ENCODE measurements around the gene BACE2.

Gene BACE2

GRCh38 chr21:41149199-41149598, 18.8 kb upstream of the BACE2 start:
- DNase-seq, result no peak

GRCh38 chr21:41152147-41152546, 15.8 kb upstream of the BACE2 start:
- no peak for DNase-seq

- DNase-seq, result no peak
These were observed 14.5 kb upstream of the BACE2 start for GRCh38 chr21:41153443-41153842.

- DNase-seq, result no peak
These were observed 11.8 kb upstream of the BACE2 start for GRCh38 chr21:41156142-41156541.

- no peak for DNase-seq
These were observed 9.9 kb upstream of the BACE2 start for GRCh38 chr21:41158026-41158425.

GRCh38 chr21:41160036-41160435, 7.9 kb upstream of the BACE2 start:
- DNase-seq, result no peak

GRCh38 chr21:41161428-41161827, 6.5 kb upstream of the BACE2 start:
- DNase-seq, result no peak

GRCh38 chr21:41162096-41162495, 5.9 kb upstream of the BACE2 start:
- no peak for DNase-seq

GRCh38 chr21:41163091-41163490, 4.9 kb upstream of the BACE2 start:
- no peak for DNase-seq

GRCh38 chr21:41164052-41164451, 3.9 kb upstream of the BACE2 start:
- no peak for DNase-seq

GRCh38 chr21:41164981-41165655, 2.8 kb upstream of the BACE2 start:
- DNase-seq, result no peak

- DNase-seq, result peak; percentile 56
These were observed 1.1 kb upstream of the BACE2 start for GRCh38 chr21:41166884-41167283.

GRCh38 chr21:41168391-41169257, 664 bp downstream of the BACE2 start:
- DNase-seq, result peak; percentile 78

GRCh38 chr21:41169258-41169576, 1.3 kb downstream of the BACE2 start:
- DNase-seq, result no peak

- DNase-seq, result no peak
These were observed 1.7 kb downstream of the BACE2 start for GRCh38 chr21:41169701-41170100.

GRCh38 chr21:41170442-41170841, 2.5 kb downstream of the BACE2 start:
- no peak for DNase-seq

GRCh38 chr21:41170859-41171609, 3.1 kb downstream of the BACE2 start:
- DNase-seq, result no peak

- DNase-seq, result no peak
These were observed 7.1 kb downstream of the BACE2 start for GRCh38 chr21:41175080-41175479.

- DNase-seq, result no peak
These were observed 8.9 kb downstream of the BACE2 start for GRCh38 chr21:41176846-41177245.

- no peak for DNase-seq
These were observed 12.8 kb downstream of the BACE2 start for GRCh38 chr21:41180752-41181151.

- no peak for DNase-seq
These were observed 14.6 kb downstream of the BACE2 start for GRCh38 chr21:41182547-41182946.

- DNase-seq, result no peak
These were observed 15.6 kb downstream of the BACE2 start for GRCh38 chr21:41183575-41183974.

GRCh38 chr21:41185802-41186201, 17.8 kb downstream of the BACE2 start:
- DNase-seq, result no peak

All from right hindlimb (tissue), 1 donor.